M059J (cell line): Measurements from ENCODE around the gene P2RY10. TPM values are rescaled to one million over a fixed set of nuclear protein-coding genes. Genes with fewer than 3 reads are reported as not detected.
"Not testable (repeated sequence)": the region's sequence is repeated elsewhere in the genome, so short reads cannot be mapped to it uniquely, and the experiment has no call there.

ENCODE experiments used
- DNase-seq: peaks from one replicate; pipeline ENCODE4 v3.0.0-alpha.2; 2012; ENCODE audit warnings: low read depth
- total RNA-seq: library from RNA; depleted of rRNA; stranded (reverse); fragments of >200 nt; shearing (Covaris generic); gene quantifications from 2 replicates; pipeline ENCODE4 v1.2.3, GENCODE V29; 2014; rRNA removed

P2RY10 gene
- total RNA-seq, result not detected in 2 replicates

DNA sequence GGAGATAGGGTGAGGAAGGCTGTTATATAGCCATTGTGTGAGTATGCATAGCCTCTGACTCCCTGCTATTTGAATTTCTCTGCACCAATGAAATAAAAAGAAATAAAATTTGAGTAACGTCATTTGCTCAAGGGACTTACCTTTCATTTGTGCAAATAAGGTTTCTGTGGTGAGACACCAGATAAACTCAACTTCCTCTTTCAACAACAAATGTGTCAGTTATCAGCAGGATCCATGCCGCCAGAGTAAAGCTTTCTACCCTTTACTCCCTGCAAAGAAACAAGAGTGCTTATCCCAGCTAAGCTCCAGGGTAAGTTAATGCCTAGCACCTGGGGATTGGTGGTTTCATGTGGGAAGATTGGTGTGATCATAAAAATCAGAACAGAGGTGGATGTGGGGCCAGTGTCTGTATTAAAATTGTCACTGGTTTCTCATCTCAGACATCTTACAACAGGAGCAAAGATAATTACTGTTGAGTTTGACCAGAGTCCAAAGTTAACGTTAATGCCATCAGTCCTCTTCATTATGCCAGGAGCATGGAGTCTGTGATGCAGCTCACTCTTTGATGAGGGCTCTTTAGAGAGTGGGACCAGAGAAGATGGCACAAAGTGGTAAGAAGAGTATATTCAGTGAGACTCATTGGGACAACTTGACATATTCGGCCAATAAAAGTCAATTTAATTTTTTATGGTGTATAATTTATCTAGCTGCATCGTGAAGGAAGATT lies at the start of gene P2RY10:
Gene P2RY10, plus strand, starts transcription at position 206 of the 727 bp plus-strand sequence. CDS start 15,130 bp downstream, outside the sequence.
- DNase-seq, result no peak

DNA sequence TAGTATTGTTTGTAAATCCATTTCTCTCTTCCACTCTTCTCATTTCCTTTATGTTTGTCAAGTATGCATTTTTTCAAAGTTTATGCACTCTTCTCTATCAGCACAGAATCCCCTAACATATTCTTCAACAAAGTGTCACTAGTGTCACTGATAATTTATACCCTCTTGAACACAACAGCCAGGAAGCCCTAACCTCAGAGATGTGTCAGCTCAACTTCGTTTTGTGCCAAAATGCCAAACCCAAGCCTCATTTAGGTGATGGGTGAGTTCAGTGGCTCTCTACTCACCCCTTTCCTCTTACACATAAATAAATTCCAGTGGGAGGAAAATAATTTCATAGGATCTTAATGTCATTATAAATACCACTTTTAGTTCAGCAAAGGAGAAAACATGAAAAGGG lies 22.4 kb upstream of the P2RY10 start:
- DNase-seq, result peak; percentile 51

DNA sequence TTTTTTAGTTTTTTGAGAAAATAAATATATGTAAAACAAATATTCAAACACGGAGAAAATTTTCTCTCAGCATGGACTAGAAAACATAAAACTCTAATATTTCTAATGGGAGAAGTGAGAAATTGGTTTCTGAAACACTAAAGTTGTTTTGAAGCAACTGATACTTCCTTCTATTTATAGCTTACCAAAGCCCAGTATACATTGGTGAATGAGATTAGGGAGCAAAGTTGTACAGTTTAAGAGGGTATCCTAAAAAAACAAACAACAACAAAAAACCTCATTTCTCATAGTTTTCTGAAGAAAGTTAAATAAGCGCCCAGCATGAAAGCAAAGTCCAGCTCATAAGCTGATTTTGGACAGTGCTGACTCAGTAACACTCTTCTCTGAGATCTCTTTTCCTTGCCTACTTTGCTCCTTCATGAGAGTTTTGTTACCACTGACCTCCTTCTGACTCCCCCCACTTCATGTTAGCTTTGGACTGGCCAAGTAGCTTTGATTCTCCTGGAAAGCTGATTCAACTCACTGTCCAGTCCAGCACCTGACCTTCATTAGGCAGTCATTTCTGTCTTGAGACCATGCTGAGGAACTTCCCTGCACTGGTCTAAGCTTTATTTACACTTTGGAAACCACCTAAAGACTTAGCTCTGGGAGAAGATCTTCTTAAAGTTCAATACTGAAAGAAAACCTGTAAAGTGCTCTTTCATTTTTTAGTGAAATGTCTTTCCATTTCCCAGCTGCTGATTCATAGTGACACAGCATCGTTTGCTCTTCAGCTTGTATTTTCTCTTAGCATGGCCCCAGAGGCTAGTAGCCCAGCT lies 21.8 kb upstream of the P2RY10 start:
- peak; percentile 35 for DNase-seq

DNA sequence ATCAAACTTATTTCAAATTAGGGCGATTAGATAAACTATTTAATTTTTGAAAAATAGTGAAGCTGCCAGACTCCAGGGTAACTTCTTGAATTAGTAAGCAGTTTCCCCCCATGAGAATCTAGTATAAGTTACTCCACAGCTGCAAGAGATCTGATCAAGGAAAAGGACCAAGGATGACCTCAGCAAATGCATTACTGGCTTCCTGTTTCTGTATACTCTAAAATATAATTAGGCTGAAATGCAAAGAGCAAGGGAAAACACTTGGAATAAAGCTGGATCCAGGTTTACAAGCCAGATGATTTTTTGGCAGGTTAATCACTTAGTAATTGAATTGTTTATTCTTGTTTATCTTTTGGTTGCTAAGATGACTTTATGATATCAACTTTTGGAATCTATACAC lies 13.4 kb upstream of the P2RY10 start:
- peak; percentile 3 for DNase-seq

DNA sequence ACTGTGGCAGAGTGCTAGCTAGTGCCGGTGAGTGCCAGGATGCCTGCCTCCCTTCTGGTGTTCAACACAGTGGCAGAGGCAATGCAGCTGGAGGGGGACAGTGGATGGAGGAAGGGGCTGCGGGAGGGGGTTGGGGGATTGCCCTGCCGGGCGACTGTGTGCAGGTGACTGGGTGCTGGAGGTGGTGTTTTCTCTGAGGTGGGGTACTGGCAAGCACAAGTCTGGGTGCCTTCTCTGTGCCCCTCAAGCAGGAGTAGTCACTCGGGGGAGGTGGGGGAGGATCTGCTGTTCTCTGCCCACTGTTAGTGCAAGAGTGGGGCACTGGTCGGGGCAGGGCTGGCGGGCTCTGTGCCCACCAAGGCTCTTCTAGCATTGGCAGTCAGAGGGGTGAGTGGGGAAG lies 10.3 kb upstream of the P2RY10 start:
- DNase-seq, result no peak

GRCh38 chrX:78944351-78944750 lies 840 bp upstream of the P2RY10 start:
- DNase-seq, result no peak

- no peak for DNase-seq
Measured at GRCh38 chrX:78946178-78946931, 1.2 kb downstream of the P2RY10 start.

GRCh38 chrX:78950009-78950835 lies 5.0 kb downstream of the P2RY10 start:
- DNase-seq, result no peak

DNA sequence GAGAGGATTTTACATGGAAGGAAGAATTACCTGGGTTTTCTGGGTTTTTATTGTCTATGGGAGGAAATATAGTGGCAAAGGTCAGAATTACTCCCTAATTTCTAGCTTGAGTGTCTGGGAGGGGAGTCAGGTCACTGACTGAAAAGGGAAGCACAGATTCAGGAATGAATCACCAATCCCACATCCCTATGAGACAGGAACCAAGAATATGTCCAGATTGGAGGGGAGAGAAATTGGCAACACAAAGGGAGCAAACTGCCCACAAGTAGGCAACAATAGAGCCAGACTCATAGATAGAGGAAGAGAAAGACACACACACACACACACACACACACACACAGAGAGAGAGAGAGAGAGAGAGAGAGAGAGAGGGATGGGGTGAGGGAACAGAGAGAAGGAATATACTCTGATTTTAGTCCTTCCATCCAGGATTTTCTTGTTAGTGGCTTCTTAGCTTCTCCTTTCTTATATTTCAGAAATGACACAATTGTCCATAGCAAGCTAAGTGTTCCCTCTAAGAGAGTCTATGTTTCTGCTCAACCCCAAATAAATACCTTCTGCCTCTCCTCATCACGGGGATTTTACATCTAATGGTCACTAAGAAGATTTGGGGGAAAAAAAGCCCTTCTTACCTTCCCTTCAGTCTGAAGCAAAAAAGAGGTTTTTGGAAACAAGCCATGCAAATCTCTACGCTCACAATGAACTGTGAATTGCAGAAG lies 12.0 kb downstream of the P2RY10 start:
- DNase-seq, result no peak

DNA sequence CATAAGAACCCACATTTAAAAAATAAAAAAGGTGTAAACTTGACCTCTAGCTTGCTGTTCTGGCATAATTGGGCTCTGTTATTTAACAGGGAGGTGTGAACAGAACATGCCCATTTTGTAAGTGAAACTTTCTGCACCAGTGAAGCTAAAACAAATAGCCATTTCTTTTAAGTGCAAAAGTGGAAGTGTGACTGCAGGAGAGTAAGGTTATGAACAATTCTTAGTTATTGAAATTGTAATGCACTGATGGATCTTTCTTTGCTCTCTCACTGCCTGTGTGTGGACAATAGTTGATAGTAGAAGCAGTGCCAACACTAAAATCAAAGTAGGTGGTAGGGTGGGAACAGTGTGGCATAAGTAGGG lies 12.6 kb downstream of the P2RY10 start:
- DNase-seq, result no peak

GRCh38 chrX:78958419-78959116 lies 13.4 kb downstream of the P2RY10 start:
- no peak for DNase-seq

DNA sequence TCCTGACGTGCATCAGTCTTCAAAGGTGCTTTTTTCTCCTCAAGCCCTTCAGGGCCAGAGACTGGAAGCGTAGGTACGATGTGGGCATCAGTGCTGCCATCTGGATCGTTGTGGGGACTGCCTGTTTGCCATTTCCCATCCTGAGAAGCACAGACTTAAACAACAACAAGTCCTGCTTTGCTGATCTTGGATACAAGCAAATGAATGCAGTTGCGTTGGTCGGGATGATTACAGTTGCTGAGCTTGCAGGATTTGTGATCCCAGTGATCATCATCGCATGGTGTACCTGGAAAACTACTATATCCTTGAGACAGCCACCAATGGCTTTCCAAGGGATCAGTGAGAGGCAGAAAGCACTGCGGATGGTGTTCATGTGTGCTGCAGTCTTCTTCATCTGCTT lies 15.7 kb downstream of the P2RY10 start:
- DNase-seq, result no peak

DNA sequence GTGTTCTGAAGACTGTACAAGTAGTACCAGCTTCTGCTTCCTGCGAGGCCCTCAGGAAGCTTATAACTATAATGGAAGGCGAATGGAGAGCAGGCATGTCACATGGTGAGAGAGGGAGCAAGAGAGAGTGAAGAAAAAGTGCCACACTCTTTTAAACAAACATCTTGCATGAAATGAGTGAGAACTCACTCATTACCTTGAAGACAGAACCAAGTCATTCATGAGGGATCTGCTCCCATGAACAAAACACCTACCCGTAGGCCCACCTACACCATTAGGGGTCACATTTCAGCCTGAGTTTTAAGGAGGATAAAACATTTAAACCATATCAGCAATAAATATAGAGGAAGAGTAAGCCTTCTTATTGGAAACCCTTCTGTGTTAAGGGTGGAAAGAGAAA lies 19.4 kb downstream of the P2RY10 start:
- no peak for DNase-seq

GRCh38 chrX:78979789-78980464 lies 34.7 kb downstream of the P2RY10 start:
- peak; percentile 12 for DNase-seq

DNA sequence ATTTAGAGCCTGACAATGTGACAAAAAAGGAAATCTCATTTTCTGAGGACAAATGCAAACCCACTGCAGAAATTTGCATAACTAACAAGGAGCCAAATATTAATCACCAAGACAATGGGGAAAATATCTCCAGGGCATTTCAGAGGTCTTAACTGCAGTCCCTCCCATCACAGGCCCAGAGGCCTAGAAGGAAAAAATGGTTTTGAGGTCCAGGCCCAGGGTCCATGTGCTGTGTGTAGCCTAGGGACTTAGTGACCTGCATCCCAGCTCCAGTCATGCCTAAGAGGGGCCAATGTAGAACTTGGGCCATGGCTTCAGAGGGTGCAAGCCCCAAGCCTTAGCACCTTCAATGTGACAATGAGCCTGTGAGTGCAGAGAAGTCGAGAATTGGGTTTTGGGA lies 44.2 kb downstream of the P2RY10 start:
- no peak for DNase-seq

DNA sequence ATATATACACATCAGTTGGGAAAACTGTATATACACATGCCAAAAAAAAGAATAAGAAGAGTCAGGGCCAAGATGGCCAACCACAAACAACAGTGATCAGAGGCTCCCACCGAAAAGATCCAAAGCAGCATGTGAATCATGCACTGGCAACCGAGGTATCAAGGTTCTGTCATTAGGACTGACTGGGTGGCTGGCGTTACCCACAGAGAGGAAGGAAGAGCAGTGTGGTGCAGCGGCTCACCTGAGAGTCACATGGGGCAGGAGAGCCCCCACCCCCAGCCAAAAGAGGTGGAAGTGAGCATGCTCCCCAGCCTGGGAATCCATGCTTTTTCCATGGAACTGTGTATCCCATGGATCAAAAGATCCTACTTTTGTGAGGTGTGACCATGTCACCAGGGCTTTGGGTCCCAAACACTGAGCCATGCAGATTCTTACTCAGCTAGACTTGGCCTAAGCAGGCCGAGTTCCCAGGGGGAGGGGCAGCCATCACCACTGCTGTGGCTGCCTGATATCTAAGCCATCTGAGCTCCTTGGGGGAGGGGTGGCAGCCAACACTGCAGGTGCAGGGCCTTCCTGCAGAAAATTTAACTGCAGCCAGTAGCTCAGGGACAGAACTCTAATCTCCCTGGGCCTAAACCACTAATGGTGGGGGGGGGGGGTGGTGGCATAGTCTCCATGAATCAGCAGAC lies 52.8 kb downstream of the P2RY10 start:
- DNase-seq, result no peak

DNA sequence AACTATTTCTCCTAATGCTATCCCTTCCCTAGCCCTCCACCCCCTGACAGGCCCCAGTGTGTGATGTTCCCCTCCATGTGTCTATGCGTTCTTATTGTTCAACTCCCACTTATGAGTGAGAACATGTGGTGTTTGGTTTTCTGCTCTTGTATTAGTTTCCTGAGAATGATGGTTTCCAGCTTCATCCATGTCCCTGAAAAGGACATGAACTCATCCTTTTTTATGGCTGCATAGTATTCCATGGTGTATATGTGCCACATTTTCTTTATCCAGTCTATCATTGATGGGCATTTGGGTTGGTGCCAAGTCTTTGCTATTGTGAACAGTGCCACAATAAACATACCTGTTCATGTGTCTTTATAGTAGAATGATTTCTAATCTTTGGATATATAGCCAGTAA lies 62.3 kb downstream of the P2RY10 start:
- DNase-seq, result not testable (repeated sequence)
